Fibroblast of villous mesenchyme (primary cell): Measurements from ENCODE around the gene NCAN. TPM values are rescaled to one million over a fixed set of nuclear protein-coding genes. Genes with fewer than 3 reads are reported as not detected.
A peak's percentile ranks its signal among the peaks of the same experiment; 100 is the strongest.

ENCODE experiments used
- DNase-seq: peaks from one replicate; pipeline ENCODE4 v3.0.0-alpha.2; 2010; ENCODE audit warnings: low read depth
- H3K4me3 ChIP-seq: 2 replicates; pipeline ENCODE4 v1.5.1; 2011; ENCODE audit warnings: low read depth, mild to moderate bottlenecking, low read length
- total RNA-seq: library from RNA; depleted of rRNA; stranded (reverse); fragments of >200 nt; gene quantifications from 2 replicates; pipeline ENCODE4 v1.2.3, GENCODE V29; 2012
- TF ChIP-seq, protein P1 (sequence below): IDR thresholded peaks from 2 replicates; pipeline ENCODE4 v1.5.1; 2012; ENCODE audit warnings: low read depth, mild to moderate bottlenecking, low read length; ENCODE audit not compliant: insufficient read depth

Gene NCAN
- total RNA-seq, 1 donor: not detected

DNA sequence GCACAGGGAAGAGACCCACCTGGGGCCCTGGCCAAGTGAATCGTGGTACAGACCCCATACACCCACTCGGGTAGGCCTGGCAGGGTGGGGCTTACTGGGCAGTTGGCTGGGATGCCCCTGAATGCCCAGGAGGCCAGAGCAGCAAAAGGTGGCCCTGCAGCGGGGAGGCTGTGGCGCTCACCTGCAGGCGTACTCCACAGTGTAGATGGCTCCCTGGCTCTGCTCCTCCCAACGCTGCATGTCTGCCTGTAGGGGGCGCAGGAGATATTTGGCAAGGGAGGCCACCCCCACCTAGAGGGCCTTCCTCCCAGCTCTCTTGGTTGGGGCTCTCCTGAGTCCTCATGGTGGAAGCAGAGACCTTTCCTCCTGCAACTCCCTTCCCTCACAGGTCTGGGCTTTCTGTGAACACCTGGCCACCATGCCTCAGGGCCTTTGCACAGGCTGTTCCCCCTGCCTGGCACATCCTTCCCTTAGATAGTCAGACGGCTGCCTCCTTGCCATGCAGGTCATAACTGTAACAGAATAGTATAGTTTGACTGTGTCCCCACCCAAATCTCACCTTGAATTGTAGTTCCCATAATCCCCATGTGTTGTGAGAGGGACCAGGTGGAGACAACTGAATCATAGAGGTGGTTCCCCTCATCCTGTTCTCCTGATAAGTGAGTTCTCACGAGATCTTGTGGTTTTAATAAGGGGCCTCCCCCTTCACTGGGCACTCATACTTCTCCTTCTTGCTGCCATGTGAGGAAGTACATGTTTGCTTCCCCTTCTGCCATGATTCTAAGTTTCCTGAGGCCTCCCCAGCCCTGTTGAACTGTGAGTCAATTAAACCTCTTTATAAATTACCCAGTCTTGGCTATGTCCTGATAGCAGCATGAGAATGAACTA, 25.7 kb upstream of the NCAN start:
- TF ChIP-seq, protein P1, sequence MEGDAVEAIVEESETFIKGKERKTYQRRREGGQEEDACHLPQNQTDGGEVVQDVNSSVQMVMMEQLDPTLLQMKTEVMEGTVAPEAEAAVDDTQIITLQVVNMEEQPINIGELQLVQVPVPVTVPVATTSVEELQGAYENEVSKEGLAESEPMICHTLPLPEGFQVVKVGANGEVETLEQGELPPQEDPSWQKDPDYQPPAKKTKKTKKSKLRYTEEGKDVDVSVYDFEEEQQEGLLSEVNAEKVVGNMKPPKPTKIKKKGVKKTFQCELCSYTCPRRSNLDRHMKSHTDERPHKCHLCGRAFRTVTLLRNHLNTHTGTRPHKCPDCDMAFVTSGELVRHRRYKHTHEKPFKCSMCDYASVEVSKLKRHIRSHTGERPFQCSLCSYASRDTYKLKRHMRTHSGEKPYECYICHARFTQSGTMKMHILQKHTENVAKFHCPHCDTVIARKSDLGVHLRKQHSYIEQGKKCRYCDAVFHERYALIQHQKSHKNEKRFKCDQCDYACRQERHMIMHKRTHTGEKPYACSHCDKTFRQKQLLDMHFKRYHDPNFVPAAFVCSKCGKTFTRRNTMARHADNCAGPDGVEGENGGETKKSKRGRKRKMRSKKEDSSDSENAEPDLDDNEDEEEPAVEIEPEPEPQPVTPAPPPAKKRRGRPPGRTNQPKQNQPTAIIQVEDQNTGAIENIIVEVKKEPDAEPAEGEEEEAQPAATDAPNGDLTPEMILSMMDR: peak; percentile 72
- no peak overlapping the region for H3K4me3 ChIP-seq
- peak; percentile 43 for DNase-seq

DNA sequence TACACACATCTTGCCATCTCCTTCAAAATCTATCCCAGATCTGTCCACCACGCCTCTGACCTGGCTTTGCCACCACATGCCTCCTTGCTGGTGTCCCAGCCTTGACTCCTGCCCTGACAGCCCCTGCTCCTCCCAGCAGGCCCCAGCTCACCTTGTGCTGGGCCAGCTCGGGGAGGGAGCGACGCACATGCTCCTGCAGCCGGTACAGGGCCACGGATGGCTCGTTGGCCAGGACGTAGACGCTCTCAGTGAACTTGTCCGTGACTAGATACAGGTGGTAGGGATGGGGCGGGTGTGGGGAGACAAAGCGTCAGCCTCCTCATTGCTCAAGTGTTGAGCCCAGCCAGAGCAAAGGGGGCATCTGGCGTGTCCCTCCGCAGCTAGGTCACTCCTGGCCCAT, 25.0 kb upstream of the NCAN start:
- TF ChIP-seq, protein P1: no peak
- no peak for DNase-seq
- H3K4me3 ChIP-seq: no peak overlapping the region

DNA sequence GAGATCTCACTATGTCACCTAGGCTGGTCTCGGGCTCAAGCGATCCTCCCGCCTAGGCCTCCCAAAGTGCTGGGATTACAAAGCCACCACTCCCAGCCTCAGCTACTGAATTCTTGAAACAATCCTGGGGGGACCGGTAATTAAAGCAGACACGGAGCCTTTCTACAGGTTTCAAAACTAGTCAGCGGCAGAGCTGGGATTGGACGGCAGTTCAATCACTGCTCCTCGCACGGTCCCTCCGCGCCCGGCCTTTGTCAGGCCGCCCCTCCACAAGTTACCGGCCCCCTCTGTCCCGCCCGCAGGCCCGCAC, 20.0 kb upstream of the NCAN start:
- TF ChIP-seq, protein P1: no peak
- H3K4me3 ChIP-seq: peak overlapping the region; percentile 96
- DNase-seq: no peak

DNA sequence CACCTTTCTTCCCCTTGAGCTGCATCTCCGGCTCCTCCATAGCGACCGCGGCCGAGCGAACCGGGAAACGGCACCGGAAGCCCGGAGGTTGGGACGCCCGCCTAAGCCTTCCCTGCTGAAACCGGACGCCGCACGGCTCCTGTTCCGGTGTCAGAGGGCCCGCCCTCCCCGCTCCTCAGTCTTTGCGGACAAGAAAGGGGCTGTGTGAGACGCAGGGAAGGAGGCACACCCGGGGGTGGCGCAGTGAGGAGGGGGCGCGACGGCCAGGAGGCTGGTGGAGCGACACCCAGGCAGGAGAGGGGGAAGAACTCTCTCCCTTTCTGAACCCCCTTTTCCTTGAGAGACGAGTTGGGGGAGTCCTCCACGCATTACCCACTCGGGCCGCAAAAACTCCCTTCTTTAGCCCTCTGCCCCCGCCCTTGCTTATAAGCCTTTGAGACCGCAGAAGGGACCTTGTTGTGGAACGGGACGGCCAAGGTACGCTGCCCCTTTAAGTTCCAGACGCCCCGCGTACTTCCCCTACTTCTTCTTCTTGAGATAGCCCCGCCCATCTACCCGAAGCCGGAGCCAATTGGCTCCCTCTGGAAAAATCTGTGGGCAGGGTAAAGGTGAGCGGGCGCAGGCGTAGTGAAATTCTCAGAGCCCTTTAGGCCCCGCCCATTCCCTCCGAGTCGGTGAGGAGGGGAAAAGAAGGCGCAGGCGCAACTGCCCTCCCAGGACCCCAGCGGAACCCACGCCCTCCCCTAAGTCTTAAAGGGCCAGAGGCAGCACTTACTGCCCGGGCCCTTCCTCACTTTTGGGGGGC, 19.5 kb upstream of the NCAN start, which contains the start of the genes BORCS8 and RFXANK:
Gene BORCS8, minus strand, starts transcription at position 75 of the 805 bp plus-strand sequence. Its CDS starts 35 bp downstream, at position 40.
Gene RFXANK, plus strand, starts transcription at position 181 of the 805 bp plus-strand sequence. CDS start 1,689 bp downstream, outside the sequence.
- TF ChIP-seq, protein P1: no peak
- peak; percentile 99 for DNase-seq
- H3K4me3 ChIP-seq: peak within 1 kb of the TSS; percentile 96

DNA sequence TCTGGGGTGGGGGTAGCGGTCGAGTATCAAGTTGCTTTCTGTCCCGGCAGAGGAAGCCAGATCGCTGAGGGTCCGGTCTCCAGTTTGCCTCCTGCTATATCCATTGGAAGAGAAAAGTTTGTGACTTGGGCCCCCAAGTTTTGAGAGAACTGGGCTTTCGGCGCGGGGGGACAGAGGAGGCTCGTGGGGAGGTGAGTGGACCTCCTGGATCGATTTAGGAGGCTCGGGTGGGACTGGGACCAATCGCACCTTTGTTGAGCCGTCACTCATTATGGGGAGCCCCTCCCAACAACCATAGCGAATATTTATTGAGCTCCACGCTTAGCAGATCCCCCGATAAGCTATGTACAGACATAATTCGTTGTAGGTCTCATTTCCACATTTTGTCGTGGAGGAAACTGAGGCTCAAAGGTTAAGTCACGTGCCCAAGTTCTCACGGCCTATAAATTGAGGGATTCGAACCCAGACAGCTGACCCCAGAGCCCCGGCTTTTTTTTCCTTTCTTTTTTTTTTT, 18.8 kb upstream of the NCAN start:
- TF ChIP-seq, protein P1: no peak
- H3K4me3 ChIP-seq: peak overlapping the region; percentile 96
- peak; percentile 9 for DNase-seq

DNA sequence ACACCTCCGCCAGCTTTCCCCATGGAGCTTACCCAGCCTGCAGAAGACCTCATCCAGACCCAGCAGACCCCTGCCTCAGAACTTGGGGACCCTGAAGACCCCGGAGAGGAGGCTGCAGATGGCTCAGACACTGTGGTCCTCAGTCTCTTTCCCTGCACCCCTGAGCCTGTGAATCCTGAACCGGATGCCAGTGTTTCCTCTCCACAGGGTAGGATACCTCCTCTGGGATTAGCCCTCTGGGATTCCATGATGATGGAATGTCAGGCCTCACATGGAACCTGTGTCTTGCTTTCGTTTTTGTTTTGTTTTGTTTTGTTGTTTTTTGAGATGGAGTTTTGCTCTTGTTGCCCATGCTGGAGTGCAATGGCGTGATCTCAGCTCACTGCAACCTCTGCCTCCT, 17.8 kb upstream of the NCAN start:
- no peak for DNase-seq
- TF ChIP-seq, protein P1: no peak
- H3K4me3 ChIP-seq: peak overlapping the region; percentile 96
